GM23338 (cell line): ENCODE measurements around the gene TRPM2.

Source experiments
- CREB1 ChIP-seq: fragments of 250-450 bp; sonication (Bioruptor Pico); IDR thresholded peaks from 2 replicates; pipeline ENCODE4 v1.5.0; 2020; ENCODE audit warnings: low read depth, mild to moderate bottlenecking, moderate library complexity
- CTCF ChIP-seq, 2 experiments: fragments of 200-600 bp in 1 of 2; sonication (generic) in 1 of 2; conservative IDR thresholded peaks; 2 replicates each; pipeline versions ENCODE4 v1.5.1 to v1.6.1; 2016 to 2017; ENCODE audit warnings: antibody characterized with exemption in 2 of 2, low read depth in 2 of 2, mild to moderate bottlenecking in 2 of 2, moderate library complexity in 1 of 2
- ETS1 ChIP-seq: IDR thresholded peaks from 2 replicates; pipeline ENCODE4 v1.6.1; 2016; ENCODE audit warnings: antibody characterized with exemption
- EZH2 ChIP-seq: fragments of 200-600 bp; sonication (generic); IDR thresholded peaks from one replicate; pipeline ENCODE4 v1.8.0; 2017; ENCODE audit warnings: antibody characterized with exemption, mild to moderate bottlenecking, low read depth; ENCODE audit not compliant: unreplicated experiment
- EZH2phosphoT487 ChIP-seq: fragments of 200-600 bp; sonication (generic); IDR thresholded peaks from one replicate; pipeline ENCODE4 v1.8.1; 2018; ENCODE audit warnings: antibody characterized with exemption; ENCODE audit not compliant: unreplicated experiment
- JUNB ChIP-seq: IDR thresholded peaks from one replicate; pipeline ENCODE4 v1.6.1; 2016; ENCODE audit warnings: antibody characterized with exemption; ENCODE audit not compliant: unreplicated experiment
- POLR2AphosphoS5 ChIP-seq: IDR thresholded peaks from 2 replicates; pipeline ENCODE4 v1.6.1; 2016; ENCODE audit warnings: antibody characterized with exemption, low read depth
- ZNF114 ChIP-seq: fragments of 250-450 bp; sonication (Bioruptor Pico); IDR thresholded peaks from 2 replicates; pipeline ENCODE4 v1.5.0; 2020; ENCODE audit warnings: mild to moderate bottlenecking, moderate library complexity
- ZNF331 ChIP-seq: fragments of 250-450 bp; sonication (Bioruptor Pico); IDR thresholded peaks from 2 replicates; pipeline ENCODE4 v1.5.0; 2020; ENCODE audit warnings: low read depth, mild to moderate bottlenecking, moderate library complexity
- ZNF462 ChIP-seq: fragments of 250-450 bp; sonication (Bioruptor Pico); IDR thresholded peaks from 2 replicates; pipeline ENCODE4 v1.5.0; 2020; ENCODE audit warnings: mild to moderate bottlenecking, moderate library complexity
- TF ChIP-seq, protein P1 (sequence below): IDR thresholded peaks from one replicate; pipeline ENCODE4 v1.6.1; 2018; ENCODE audit warnings: antibody characterized with exemption; ENCODE audit not compliant: unreplicated experiment

DNA sequence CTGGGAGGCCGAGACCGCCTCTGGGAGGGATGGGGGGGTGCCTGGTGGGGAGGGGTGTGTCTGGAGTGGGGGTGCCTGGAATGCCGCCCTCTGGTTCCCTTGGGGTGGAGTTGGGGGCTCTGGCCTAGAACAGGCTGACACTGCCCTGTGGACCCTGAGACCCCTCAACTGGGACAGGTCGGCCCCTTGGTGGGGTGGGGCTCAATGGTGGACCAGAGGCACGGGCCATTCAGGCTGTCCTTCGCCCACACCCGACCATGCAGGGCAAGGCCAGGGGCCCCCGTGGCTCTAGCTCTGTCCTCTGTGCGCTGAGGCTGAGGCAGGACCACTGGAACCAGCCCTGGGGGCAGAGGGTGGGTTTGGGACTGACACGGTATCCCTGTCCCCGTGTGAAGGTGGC is 38.9 kb upstream of the TRPM2 start:
- TF ChIP-seq EZH2 = no peak
- TF ChIP-seq CTCF (conservative IDR thresholded peaks at IDR 0.05; ENCODE audit: low read depth in 2 of 2) = no peak
- no peak for TF ChIP-seq POLR2AphosphoS5
- TF ChIP-seq JUNB = no peak
- TF ChIP-seq ZNF331 = no peak
- no peak for TF ChIP-seq ETS1
- TF ChIP-seq EZH2phosphoT487 = no peak
- TF ChIP-seq, protein P1, sequence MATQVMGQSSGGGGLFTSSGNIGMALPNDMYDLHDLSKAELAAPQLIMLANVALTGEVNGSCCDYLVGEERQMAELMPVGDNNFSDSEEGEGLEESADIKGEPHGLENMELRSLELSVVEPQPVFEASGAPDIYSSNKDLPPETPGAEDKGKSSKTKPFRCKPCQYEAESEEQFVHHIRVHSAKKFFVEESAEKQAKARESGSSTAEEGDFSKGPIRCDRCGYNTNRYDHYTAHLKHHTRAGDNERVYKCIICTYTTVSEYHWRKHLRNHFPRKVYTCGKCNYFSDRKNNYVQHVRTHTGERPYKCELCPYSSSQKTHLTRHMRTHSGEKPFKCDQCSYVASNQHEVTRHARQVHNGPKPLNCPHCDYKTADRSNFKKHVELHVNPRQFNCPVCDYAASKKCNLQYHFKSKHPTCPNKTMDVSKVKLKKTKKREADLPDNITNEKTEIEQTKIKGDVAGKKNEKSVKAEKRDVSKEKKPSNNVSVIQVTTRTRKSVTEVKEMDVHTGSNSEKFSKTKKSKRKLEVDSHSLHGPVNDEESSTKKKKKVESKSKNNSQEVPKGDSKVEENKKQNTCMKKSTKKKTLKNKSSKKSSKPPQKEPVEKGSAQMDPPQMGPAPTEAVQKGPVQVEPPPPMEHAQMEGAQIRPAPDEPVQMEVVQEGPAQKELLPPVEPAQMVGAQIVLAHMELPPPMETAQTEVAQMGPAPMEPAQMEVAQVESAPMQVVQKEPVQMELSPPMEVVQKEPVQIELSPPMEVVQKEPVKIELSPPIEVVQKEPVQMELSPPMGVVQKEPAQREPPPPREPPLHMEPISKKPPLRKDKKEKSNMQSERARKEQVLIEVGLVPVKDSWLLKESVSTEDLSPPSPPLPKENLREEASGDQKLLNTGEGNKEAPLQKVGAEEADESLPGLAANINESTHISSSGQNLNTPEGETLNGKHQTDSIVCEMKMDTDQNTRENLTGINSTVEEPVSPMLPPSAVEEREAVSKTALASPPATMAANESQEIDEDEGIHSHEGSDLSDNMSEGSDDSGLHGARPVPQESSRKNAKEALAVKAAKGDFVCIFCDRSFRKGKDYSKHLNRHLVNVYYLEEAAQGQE = no peak
- no peak for TF ChIP-seq CREB1 (CRISPR knock-in tag)
- TF ChIP-seq ZNF114 (CRISPR knock-in tag) = no peak
- TF ChIP-seq ZNF462 (CRISPR knock-in tag) = no peak
